Activated CD4-positive, alpha-beta memory T cell treated with anti-CD3 and anti-CD28 coated beads for 36 hours (primary cell): ENCODE results near the gene CPNE2. TPM values are rescaled to one million over a fixed set of nuclear protein-coding genes. Genes with fewer than 3 reads are reported as not detected.
A peak's percentile ranks its signal among the peaks of the same experiment; 100 is the strongest.

Experiments used
- CTCF ChIA-PET: fragments of 350-600 bp; sonication (Branson Sonifier 250); formaldehyde crosslinking; loops from one replicate; lab custom pipeline; 2021; ENCODE audit warnings: antibody characterized with exemption, inconsistent platforms; lab: Charles Lee
- POLR2A ChIA-PET: fragments of 350-600 bp; sonication (Branson Sonifier 250); formaldehyde crosslinking; loops from one replicate; lab custom pipeline; 2021; ENCODE audit warnings: antibody characterized with exemption; lab: Charles Lee
- DNase-seq: peaks from one replicate; pipeline ENCODE4 v3.0.0-alpha.2; 2020
- H3K27ac Mint-ChIP-seq: one replicate; pipeline ENCODE4 v1.8.0; 2021; ENCODE audit warnings: mixed read lengths
- H3K27me3 Mint-ChIP-seq: one replicate; pipeline ENCODE4 v1.8.0; 2021; ENCODE audit warnings: mixed read lengths
- H3K36me3 Mint-ChIP-seq: one replicate; pipeline ENCODE4 v1.8.0; 2021; ENCODE audit warnings: mixed read lengths
- H3K4me1 Mint-ChIP-seq: one replicate; pipeline ENCODE4 v1.8.0; 2021; ENCODE audit warnings: low read depth, mixed read lengths
- H3K4me3 Mint-ChIP-seq: one replicate; pipeline ENCODE4 v1.8.0; 2021; ENCODE audit warnings: mild to moderate bottlenecking, mixed read lengths
- H3K9me3 Mint-ChIP-seq: one replicate; pipeline ENCODE4 v1.8.0; 2021; ENCODE audit warnings: mixed read lengths
- intact Hi-C: fragments of 100-400 bp; cut with micrococcal nuclease; formaldehyde crosslinking; loops from one replicate; pipeline ENCODE4 v1.15.1; 2023
- total RNA-seq, 2 experiments: library from RNA; stranded (reverse); gene quantifications; one replicate each; pipeline ENCODE4 v1.2.3, GENCODE V29; 2021

Gene CPNE2
- total RNA-seq, 2 experiments from 2014 or later, result 7.3 to 8.1 TPM

DNA sequence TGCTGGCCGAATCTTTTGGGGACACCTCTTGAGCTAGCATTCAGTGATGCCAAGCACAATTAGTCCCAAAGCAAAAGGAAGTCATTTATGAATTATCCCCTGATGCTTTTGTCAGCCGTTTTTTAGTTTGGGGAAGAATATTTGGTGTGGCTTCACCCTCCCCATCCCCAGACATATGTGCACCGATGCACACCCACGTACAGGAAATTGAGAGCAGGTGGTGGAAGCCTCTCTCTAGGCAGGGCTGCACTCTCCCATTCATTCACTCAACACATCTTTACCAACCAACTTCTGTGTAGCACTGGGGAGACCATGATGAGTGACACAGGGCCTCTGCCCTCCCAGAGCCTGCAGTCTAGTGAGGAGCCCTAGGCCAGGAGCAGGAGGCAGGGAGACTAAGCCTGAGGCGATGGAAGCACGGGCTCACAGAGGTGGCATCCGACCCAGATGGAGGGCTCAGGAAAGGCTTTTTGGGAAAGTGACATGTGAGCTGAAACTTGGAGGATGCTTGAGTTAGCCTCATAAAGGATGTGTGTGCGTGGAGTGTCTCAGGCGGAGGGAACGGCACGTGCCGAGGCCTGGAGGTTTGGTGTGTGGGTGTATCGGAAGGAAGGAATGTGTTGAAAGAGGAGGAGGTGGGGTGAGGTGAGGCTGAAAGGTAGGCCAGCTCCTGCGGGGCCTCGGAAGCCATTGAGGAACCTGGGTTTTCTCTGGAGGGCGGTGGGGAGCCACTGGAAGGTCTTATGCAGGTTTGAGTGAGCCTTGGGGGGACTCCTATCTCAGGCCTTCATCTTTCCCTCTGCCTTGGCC is 49.6 kb downstream of the CPNE2 start:
- Mint-ChIP-seq H3K36me3 (no peaks in the 10 kb centered on the region), H3K4me3 (no peak overlapping the region), H3K27me3 (no peaks in the 10 kb centered on the region), H3K9me3 (no peaks in the 10 kb centered on the region), H3K27ac (peak overlapping the region; percentile 81), H3K4me1 (peaks cover 31% of the 10 kb centered on the region)
- intact Hi-C loops, result loop anchor here (2.0 kb wide), 1 partner anchor 13 kb away; no protein-coding TSS in a partner anchor
- ChIA-PET POLR2A (interaction anchor here (1.0 kb wide), 1 partner anchor 8 kb away, joined by 4 read pairs; no protein-coding TSS in a partner anchor), CTCF (interaction anchor here (1.1 to 1.7 kb wide), 3 partner anchors 45 to 178 kb away, joined by 3 to 6 read pairs (median 5); no protein-coding TSS in a partner anchor)
- DNase-seq, result peak; percentile 39

DNA sequence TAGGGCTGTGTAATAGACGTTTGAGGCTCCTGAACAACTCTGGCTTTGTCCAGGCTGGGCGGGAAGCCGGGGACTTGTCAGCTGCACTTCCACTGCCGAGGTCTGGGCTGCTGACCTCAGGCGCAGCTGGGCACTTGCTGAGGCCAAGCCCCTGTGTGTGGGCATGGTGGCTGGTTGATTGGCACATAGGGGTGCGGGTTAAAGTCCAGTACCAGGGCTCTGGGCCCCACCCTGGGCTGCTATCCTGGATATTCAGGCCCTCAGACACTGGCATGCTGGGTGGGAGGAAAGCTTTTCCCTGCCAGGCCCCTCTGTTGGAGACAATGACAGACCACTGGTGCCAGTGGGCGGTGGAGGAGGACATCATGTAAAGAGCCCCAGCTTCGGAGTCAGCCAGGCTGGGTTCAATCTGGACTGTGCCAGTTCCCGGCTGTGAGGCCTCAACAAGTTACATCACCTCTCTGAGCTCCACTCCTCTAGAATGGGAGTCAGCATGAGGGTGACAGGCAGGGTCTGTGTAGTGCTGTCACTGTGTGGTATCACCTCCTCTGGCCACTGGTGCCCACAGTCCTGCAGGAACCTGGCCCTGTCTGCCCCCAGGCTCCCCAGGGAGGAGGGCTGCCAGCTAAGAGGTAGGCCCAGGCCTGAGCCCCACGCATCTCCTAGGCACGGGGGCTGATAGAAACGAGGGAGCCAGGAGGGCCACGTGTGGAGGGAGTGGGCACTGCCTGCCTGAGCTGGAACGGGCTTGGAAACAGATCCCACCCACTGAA is 51.0 kb downstream of the CPNE2 start:
- no peaks in the 10 kb centered on the region for H3K9me3 Mint-ChIP-seq
- H3K36me3 Mint-ChIP-seq, result no peaks in the 10 kb centered on the region
- H3K4me3 Mint-ChIP-seq, result no peak overlapping the region
- H3K27ac Mint-ChIP-seq, result no peak overlapping the region
- ChIA-PET POLR2A (interaction anchor here (1.0 kb wide), 2 partner anchors 9 to 17 kb away, joined by 3 to 4 read pairs; no protein-coding TSS in a partner anchor), CTCF (interaction anchor here (1.1 kb wide), 1 partner anchor 59 kb away, joined by 5 read pairs; no protein-coding TSS in a partner anchor)
- intact Hi-C loops, result loop anchor here (2.0 kb wide), 1 partner anchor 15 kb away; no protein-coding TSS in a partner anchor
- H3K4me1 Mint-ChIP-seq, result peaks cover 31% of the 10 kb centered on the region
- no peaks in the 10 kb centered on the region for H3K27me3 Mint-ChIP-seq
- DNase-seq, result no peak

DNA sequence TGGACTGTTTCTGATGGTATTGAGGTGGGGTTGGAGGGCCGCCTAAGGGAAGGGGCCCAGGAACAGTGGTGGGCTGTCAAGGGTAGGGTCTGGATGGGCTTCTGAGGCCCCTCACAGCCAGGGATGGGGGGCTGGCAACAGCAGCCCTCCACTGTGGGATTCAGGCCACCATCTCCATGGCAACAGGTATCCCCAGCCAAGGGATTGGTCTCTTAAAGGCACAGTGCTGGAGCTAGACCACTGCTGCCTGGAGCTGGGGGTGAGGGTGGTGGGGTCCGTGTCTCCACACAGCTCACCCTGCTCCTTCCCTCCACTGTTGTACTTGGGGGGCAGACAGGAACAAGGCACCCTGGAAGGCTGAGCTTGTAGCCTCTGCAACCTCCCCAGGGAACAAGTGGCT is 51.6 kb downstream of the CPNE2 start:
- intact Hi-C loops, result no loop called here
- Mint-ChIP-seq H3K9me3 (no peaks in the 10 kb centered on the region), H3K4me1 (peaks cover 31% of the 10 kb centered on the region), H3K4me3 (no peak overlapping the region), H3K36me3 (no peaks in the 10 kb centered on the region), H3K27me3 (no peaks in the 10 kb centered on the region), H3K27ac (no peak overlapping the region)
- CTCF ChIA-PET, result interaction anchor here (1.0 kb wide), 1 partner anchor 51 kb away, joined by 4 read pairs; the partner anchor contains the start of gene CPNE2
- DNase-seq, result no peak
- POLR2A ChIA-PET, result no interaction called here

DNA sequence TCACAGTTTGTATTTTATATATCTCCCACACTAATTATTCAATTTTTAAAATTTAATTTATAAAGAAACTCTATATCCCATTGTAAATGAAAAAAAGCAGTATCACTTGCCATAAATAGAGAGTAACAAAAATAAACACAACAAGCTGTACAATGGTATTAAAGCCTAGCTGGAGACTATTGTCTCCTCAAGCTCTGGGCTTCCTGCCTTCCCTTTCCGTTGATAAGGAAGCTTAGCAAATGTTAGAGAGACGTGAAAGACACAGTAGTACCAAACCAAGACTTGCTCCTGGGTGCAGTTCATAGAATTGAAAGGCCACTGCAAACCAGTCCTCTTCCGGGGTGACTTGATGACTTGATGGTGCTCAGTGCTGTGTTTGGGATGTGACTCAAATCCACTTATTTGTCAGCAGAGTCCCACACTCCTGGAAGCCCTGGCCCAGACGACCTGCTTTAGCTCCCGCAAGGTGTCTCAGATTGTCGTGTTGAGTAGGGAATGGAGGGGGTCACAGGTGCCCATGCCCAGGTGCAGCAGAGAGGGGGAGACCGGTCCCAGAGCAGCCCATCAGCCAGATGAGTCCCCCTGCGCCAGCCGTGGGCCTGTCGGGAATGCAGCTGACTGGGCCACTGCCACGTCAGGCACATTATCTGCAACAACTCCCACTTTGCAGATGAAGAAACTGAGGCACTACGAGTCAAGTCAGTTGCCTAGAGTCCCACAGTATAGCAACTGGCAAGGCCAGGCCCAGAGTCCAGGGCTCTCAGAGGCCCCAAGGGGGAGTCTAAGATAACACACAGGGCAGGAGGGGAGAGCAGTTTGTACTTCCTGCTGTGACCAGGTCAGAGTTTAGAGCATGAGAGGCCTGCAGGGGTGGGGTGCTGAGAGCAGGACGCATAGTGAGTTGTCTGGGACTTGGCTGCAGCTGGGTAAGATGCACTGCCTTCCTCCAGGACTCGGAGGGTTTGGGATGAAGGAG is 53.0 kb downstream of the CPNE2 start:
- Mint-ChIP-seq H3K4me3 (no peak overlapping the region), H3K4me1 (peaks cover 27% of the 10 kb centered on the region), H3K36me3 (no peaks in the 10 kb centered on the region), H3K27ac (no peak overlapping the region), H3K27me3 (no peaks in the 10 kb centered on the region), H3K9me3 (no peaks in the 10 kb centered on the region)
- ChIA-PET POLR2A (no interaction called here), CTCF (interaction anchor here (0.8 to 1.0 kb wide), 2 partner anchors 52 to 61 kb away, joined by 3 to 4 read pairs; partner anchors contain the start of gene CPNE2)
- no peak for DNase-seq
- intact Hi-C loops, result no loop called here

DNA sequence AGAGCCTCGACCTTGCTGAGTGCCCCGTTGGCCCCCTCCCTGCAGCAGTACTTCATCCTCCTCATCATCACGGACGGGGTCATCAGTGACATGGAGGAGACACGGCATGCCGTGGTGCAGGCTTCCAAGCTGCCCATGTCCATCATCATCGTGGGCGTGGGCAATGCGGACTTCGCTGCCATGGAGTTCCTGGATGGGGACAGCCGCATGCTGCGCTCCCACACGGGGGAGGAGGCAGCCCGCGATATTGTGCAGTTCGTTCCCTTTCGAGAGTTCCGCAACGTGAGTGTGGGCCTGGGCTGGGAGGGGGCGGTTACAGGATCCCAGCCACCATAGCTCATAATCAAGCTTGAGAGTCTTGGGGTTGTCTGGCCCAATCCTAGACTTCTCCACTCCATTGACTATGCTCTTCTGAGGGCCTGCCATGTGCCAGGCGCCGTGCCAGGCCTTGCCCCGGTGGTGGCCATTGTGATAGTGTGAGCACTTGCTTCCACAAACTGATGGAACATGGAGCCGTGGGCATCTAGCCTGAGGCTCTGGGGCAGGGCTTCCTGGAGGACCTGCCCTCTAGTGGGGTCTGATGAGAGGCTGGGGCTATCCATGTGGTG is 53.8 kb downstream of the CPNE2 start:
- H3K27me3 Mint-ChIP-seq, result no peaks in the 10 kb centered on the region
- peaks cover 24% of the 10 kb centered on the region for H3K4me1 Mint-ChIP-seq
- H3K27ac Mint-ChIP-seq, result no peak overlapping the region

DNA sequence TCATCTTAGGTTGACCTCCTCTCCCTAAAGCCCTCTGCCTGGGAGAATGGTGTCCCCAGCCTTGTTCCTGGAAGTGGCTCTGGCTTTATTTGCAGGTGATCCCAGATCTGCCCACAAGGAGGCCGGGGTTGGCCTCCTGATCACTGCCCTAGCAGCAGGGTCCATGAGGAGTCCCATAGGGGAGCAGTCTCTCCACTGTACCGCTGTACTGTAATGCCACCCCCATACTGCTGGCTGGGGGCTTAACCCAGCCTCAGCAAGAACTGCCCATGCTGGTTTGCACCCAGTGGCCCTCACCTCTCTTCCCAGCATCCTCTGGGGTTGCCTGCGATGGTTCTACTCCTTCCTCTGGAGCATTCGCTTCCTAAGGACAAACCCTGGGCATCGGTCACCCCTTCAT is 54.4 kb downstream of the CPNE2 start:
- DNase-seq, result no peak
- Mint-ChIP-seq H3K4me3 (no peak overlapping the region), H3K36me3 (no peaks in the 10 kb centered on the region), H3K9me3 (no peaks in the 10 kb centered on the region), H3K4me1 (peaks cover 20% of the 10 kb centered on the region), H3K27ac (no peak overlapping the region), H3K27me3 (no peaks in the 10 kb centered on the region)
- ChIA-PET CTCF (no interaction called here), POLR2A (no interaction called here)
- intact Hi-C loops, result no loop called here

More for the DNA sequence above, 53.8 kb downstream of the CPNE2 start:
- CTCF ChIA-PET, result no interaction called here
- H3K4me3 Mint-ChIP-seq, result no peak overlapping the region
- intact Hi-C loops, result no loop called here
- POLR2A ChIA-PET, result no interaction called here
- no peaks in the 10 kb centered on the region for H3K9me3 Mint-ChIP-seq
- H3K36me3 Mint-ChIP-seq, result no peaks in the 10 kb centered on the region
- no peak for DNase-seq

DNA sequence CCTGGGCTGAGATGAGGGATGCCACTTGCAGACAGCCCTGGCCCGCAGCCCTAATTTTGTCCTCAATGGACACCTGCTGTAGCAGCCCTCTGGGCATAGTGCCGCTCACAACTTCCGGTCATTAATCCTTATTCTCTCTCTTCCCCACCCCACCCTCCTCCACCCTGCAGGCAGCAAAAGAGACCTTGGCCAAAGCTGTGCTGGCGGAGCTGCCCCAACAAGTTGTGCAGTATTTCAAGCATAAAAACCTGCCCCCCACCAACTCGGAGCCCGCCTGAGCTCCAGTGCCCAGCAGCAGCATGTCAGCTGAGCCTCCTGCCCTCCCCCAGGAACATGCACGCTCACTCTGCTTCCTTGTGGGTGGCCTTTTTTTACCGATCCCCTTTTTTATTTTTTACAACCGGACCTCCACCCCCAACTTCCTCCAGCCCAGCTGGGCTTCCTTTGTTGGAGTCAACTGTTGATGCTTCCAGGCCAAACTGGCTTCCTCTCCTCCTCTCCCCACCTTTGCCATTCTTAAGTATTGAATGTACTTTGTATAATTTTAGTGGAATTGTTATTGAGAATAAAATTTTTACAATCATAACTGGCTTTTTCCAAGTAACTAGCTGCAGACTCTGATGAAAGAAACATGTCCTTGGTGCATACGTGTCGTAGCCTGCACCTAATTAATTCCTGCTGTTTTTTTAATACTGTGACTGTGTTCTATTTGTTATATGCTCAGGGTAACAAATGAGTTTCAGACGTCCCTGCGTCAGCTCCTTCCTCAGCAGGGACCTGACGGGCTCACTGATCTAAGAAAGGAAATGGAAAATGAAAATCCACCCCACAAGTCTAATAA is 55.2 kb downstream of the CPNE2 start:
- peaks cover 19% of the 10 kb centered on the region for H3K4me1 Mint-ChIP-seq
- ChIA-PET POLR2A (no interaction called here), CTCF (no interaction called here)
- no peaks in the 10 kb centered on the region for H3K27me3 Mint-ChIP-seq
- no peaks in the 10 kb centered on the region for H3K9me3 Mint-ChIP-seq
- DNase-seq, result no peak
- intact Hi-C loops, result no loop called here
- peaks cover 5% of the 10 kb centered on the region for H3K36me3 Mint-ChIP-seq
- no peak overlapping the region for H3K4me3 Mint-ChIP-seq
- no peak overlapping the region for H3K27ac Mint-ChIP-seq

DNA sequence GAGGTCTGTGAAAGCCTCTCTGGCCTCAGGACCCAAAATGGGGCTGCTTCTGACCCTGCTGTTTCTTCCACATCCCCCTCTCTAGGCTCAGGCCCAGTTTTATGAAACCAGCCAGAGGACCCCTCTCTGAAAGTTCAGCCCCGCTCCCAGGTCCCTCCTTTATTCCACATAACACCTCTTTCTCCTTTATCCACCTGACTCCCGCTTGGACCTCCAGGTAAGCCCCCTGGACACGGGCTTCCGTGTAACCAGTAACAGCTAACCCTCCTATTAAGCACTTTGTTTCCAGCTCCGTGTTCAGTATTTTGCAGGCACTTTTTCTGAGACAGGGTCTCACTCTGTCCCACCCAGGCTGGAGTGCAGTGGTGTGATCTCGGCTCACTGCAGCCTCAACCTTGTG is 56.1 kb downstream of the CPNE2 start:
- POLR2A ChIA-PET, result no interaction called here
- no peak overlapping the region for H3K27ac Mint-ChIP-seq
- intact Hi-C loops, result no loop called here

DNA sequence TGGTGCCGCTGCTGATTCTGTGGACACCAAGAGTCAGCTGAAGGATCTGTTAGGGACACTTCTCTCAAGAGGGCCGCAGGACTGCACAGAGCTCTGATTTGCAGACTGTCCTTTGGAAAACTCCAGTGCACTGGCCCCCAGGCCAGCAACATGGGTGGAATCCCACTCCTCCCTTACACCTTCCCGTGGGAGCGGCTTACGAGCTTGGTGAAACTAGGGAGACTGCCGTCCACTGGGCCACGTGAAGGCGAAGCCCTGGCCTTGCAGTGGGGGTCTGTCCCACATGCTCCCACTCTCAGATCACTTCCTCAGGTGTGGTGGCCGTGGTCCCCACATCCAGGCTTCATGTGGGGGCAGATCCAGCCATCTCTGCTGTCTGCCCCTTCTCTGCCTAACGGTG is 57.0 kb downstream of the CPNE2 start:
- Mint-ChIP-seq H3K27me3 (no peaks in the 10 kb centered on the region), H3K36me3 (peaks cover 17% of the 10 kb centered on the region), H3K4me1 (peaks cover 14% of the 10 kb centered on the region), H3K9me3 (no peaks in the 10 kb centered on the region), H3K4me3 (no peak overlapping the region), H3K27ac (no peak overlapping the region)
- ChIA-PET POLR2A (no interaction called here), CTCF (interaction anchor here (1.1 kb wide), 1 partner anchor 185 kb away, joined by 3 read pairs; no protein-coding TSS in a partner anchor)
- intact Hi-C loops, result no loop called here
- no peak for DNase-seq

More for the DNA sequence above, 56.1 kb downstream of the CPNE2 start:
- no peaks in the 10 kb centered on the region for H3K9me3 Mint-ChIP-seq
- no peaks in the 10 kb centered on the region for H3K27me3 Mint-ChIP-seq
- DNase-seq, result no peak
- H3K4me3 Mint-ChIP-seq, result no peak overlapping the region
- peaks cover 8% of the 10 kb centered on the region for H3K36me3 Mint-ChIP-seq
- peaks cover 14% of the 10 kb centered on the region for H3K4me1 Mint-ChIP-seq
- CTCF ChIA-PET, result interaction anchor here (1.1 kb wide), 1 partner anchor 184 kb away, joined by 3 read pairs; no protein-coding TSS in a partner anchor

DNA sequence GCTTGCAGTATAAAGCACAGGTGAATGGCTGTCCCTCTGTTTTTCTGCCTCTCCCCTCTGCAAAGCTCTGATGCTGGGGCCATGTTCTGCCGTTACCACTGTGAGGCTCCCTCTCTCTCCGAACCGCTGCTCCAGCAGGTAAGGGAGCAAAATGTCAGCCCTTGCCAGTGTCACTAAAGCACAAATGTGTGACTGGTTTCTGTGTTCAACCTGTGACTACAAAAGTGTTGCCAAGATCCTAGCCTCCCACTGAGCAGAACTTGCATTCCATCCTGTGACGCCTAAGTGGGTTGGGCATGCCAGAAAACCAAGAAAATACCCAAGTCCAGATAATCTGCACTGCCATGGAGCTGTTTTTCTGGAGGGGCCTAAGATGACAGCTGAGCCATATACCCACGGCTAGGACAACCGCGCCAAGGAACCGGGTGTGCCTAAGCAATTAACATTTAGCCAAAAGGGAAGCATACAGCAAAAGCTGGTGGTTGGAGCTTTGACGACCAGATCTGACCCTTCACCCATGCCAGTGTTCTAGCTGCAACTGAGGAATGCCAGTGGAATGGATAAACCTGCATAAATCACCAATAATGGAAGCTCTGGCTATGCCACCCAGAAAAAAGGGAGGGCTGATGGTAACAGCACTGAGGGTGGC is 58.4 kb downstream of the CPNE2 start:
- CTCF ChIA-PET, result interaction anchor here (1.3 kb wide), 1 partner anchor 58 kb away, joined by 6 read pairs; the partner anchor contains the start of gene CPNE2
- intact Hi-C loops, result no loop called here
- DNase-seq, result no peak
- Mint-ChIP-seq H3K9me3 (no peaks in the 10 kb centered on the region), H3K4me1 (peaks cover 10% of the 10 kb centered on the region), H3K36me3 (peaks cover 19% of the 10 kb centered on the region), H3K27ac (no peak overlapping the region), H3K27me3 (no peaks in the 10 kb centered on the region), H3K4me3 (no peak overlapping the region)
- POLR2A ChIA-PET, result interaction anchor here (1.4 to 1.6 kb wide), 2 partner anchors 18 to 35 kb away, joined by 4 to 5 read pairs; no protein-coding TSS in a partner anchor
